ENCODE data around the gene TNS1. TPM values are rescaled to one million over a fixed set of nuclear protein-coding genes. Genes with fewer than 3 reads are reported as not detected.
A peak's percentile ranks its signal among the peaks of the same experiment; 100 is the strongest.

TNS1 gene
- total RNA-seq, 1 donor from 2014 or later, result 7.9 TPM

DNA sequence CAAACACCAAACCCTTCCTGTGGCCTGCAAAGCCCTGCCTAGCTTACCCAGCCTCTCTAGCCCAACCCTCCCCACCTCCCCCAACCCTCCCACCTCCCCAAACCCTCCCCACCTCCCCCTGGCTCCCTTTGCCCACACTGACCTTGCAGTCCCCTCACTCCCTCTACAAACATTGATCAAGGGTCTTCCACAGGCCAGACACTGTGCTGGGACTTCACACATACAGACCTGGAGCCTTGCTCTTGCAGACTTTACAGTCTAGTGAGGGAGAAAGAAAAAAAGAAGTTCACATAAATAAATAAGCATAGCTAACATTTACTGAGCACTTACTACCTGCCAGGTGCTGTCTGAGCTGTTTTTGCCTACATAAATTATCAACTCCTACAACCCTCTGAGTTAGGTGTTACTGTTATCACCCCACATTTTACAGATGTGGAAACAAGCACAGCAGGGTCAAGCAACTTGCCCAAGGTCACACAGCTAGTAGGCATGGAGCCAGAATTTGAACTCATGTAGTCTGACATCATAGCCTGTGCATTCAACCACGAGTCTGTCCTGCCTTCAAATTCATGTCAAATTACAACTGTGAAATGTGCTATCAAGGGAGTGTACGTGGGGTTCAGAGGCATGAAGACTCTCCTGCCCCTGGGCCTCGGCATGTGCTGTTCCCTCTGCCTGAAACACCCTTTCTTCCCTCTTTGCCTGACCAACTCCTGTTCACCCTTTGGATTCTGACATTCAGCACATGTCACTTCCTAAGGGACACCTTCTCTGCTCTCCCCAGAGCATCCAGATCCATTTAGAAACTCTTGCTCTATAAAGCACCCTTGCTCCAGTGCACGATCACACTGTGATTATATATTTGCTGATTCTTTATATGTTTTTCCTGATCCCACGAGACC is 209.9 kb downstream of the TNS1 start:
- no peaks in the 10 kb centered on the region for H3K9me3 Mint-ChIP-seq (ENCODE audit: low read depth)
- H3K27ac Mint-ChIP-seq, result no peak overlapping the region
- DNase-seq (ENCODE audit: low spot score, unreplicated experiment), result no peak
- peaks cover 7% of the 10 kb centered on the region for H3K27me3 Mint-ChIP-seq
- no peaks in the 10 kb centered on the region for H3K36me3 Mint-ChIP-seq (ENCODE audit: insufficient read depth)
- H3K4me3 Mint-ChIP-seq (ENCODE audit: low read depth), result no peak overlapping the region
- peaks cover 10% of the 10 kb centered on the region for H3K4me1 Mint-ChIP-seq (ENCODE audit: low read depth)
- TF ChIP-seq, protein P1, sequence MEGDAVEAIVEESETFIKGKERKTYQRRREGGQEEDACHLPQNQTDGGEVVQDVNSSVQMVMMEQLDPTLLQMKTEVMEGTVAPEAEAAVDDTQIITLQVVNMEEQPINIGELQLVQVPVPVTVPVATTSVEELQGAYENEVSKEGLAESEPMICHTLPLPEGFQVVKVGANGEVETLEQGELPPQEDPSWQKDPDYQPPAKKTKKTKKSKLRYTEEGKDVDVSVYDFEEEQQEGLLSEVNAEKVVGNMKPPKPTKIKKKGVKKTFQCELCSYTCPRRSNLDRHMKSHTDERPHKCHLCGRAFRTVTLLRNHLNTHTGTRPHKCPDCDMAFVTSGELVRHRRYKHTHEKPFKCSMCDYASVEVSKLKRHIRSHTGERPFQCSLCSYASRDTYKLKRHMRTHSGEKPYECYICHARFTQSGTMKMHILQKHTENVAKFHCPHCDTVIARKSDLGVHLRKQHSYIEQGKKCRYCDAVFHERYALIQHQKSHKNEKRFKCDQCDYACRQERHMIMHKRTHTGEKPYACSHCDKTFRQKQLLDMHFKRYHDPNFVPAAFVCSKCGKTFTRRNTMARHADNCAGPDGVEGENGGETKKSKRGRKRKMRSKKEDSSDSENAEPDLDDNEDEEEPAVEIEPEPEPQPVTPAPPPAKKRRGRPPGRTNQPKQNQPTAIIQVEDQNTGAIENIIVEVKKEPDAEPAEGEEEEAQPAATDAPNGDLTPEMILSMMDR (IDR thresholded peaks at IDR 0.05; ENCODE audit: unreplicated experiment), result no peak

DNA sequence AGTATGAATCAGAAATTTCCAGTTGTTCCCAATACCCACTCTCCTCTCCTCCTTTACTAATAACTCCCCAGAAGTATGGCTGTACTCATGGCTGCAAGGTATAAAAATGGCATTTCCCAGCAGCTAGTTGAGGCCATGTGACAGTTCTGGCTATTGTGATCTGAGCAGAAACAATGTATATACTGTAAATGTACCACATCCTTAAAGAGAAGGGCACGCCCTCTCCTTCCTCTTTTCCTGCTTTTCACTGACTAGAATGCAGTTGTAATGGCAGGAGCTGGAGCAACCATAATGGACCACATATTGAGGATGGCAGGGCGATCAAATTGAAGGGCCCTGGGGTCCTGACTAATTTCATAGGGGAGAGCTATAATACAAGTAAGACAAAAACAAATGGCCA is 211.2 kb downstream of the TNS1 start:
- DNase-seq (ENCODE audit: low spot score, unreplicated experiment), result no peak
- H3K4me1 Mint-ChIP-seq (ENCODE audit: low read depth), result peaks cover 10% of the 10 kb centered on the region
- peaks cover 7% of the 10 kb centered on the region for H3K27me3 Mint-ChIP-seq
- no peaks in the 10 kb centered on the region for H3K9me3 Mint-ChIP-seq (ENCODE audit: low read depth)
- H3K4me3 Mint-ChIP-seq (ENCODE audit: low read depth), result no peak overlapping the region
- TF ChIP-seq, protein P1 (IDR thresholded peaks at IDR 0.05; ENCODE audit: unreplicated experiment), result no peak
- no peaks in the 10 kb centered on the region for H3K36me3 Mint-ChIP-seq (ENCODE audit: insufficient read depth)
- H3K27ac Mint-ChIP-seq, result no peak overlapping the region

DNA sequence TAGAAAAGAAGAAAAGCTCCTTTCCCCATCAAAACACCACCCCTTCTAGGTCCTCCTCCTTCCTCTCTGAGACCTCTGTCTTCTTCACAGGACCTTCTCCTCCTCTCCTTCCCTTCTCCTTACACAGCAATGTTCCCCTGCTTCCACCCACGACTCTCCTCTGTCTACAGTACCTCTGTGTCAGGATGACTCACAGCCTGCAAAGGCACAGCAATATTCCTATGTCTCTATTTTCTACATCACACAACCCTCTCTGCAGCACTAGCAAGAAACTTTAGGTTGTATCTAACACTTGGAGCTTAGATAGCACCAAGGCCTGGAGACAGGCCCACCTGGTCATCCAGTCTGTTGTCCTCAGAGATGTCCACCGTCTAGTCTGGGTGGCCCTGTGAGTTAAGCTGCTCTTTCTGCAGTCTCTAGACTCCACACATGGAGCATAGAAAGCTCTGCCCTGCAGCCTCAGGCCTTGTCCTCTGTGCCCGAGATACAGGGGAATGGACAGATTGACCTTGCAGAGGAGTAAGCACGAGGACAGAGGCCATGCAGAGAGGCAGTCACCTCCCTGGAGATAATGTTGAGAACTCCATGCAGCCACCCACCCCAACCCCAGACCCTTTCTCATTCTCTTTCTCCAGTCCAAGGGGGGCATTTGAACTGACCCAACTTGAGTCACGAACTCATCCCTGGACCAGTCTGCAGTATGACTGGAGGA is 212.0 kb downstream of the TNS1 start:
- Mint-ChIP-seq H3K9me3 (ENCODE audit: low read depth) (no peaks in the 10 kb centered on the region), H3K36me3 (ENCODE audit: insufficient read depth) (no peaks in the 10 kb centered on the region), H3K4me3 (ENCODE audit: low read depth) (no peak overlapping the region), H3K27ac (peak overlapping the region; percentile 27), H3K4me1 (ENCODE audit: low read depth) (peaks cover 10% of the 10 kb centered on the region), H3K27me3 (peaks cover 13% of the 10 kb centered on the region)
- DNase-seq (ENCODE audit: low spot score, unreplicated experiment), result no peak
- TF ChIP-seq, protein P1 (IDR thresholded peaks at IDR 0.05; ENCODE audit: unreplicated experiment), result no peak

DNA sequence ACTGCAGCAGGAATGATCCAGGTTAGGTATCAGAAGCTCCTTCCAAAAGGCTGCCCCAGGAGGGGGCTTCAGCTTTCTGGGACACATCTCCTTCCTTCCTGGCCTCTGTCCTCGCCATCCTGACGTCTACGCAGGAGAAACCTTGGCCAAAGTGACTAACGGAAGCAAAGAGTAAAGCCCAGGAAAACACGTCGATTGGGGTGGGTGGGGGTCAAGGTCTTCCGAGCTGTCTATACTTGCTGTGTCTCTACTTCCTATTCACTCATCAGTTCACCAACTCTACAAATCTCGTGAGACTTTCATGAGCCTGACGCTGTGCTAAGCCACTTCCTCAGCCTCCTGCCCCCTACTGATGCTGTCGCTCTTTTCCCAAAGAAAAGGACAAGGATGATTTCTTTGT is 212.6 kb downstream of the TNS1 start:
- H3K4me3 Mint-ChIP-seq (ENCODE audit: low read depth), result no peak overlapping the region
- H3K4me1 Mint-ChIP-seq (ENCODE audit: low read depth), result peaks cover 10% of the 10 kb centered on the region
- H3K9me3 Mint-ChIP-seq (ENCODE audit: low read depth), result no peaks in the 10 kb centered on the region
- peaks cover 16% of the 10 kb centered on the region for H3K27me3 Mint-ChIP-seq
- TF ChIP-seq, protein P1 (IDR thresholded peaks at IDR 0.05; ENCODE audit: unreplicated experiment), result no peak
- DNase-seq (ENCODE audit: low spot score, unreplicated experiment), result no peak
- no peak overlapping the region for H3K27ac Mint-ChIP-seq
- H3K36me3 Mint-ChIP-seq (ENCODE audit: insufficient read depth), result no peaks in the 10 kb centered on the region

DNA sequence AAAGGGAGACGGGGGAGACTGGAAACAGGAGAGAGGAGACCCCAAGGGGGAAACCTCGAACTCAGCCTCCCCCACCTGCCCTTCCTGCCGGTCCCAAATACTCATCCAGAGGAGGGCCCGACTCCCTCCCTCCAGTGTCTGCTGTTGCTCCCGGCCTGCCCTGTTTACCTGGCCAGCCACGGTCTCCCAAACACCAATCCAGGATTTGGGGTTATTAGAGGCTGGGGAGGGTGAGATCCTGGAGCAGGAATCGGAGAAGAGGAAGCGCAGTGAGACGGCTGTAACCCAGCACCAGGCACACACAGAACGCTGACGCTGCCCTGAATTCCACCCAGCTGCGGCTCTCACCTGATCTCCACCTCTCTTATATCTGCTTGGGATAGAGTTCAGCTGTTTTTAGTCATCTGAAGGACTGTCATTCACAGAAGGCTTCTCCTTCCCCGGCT is 213.0 kb downstream of the TNS1 start:
- H3K4me3 Mint-ChIP-seq (ENCODE audit: low read depth), result no peak overlapping the region
- no peaks in the 10 kb centered on the region for H3K9me3 Mint-ChIP-seq (ENCODE audit: low read depth)
- TF ChIP-seq, protein P1 (IDR thresholded peaks at IDR 0.05; ENCODE audit: unreplicated experiment), result no peak
- H3K27me3 Mint-ChIP-seq, result peaks cover 17% of the 10 kb centered on the region
- H3K4me1 Mint-ChIP-seq (ENCODE audit: low read depth), result peaks cover 10% of the 10 kb centered on the region
- H3K36me3 Mint-ChIP-seq (ENCODE audit: insufficient read depth), result no peaks in the 10 kb centered on the region
- H3K27ac Mint-ChIP-seq, result no peak overlapping the region
- no peak for DNase-seq (ENCODE audit: low spot score, unreplicated experiment)
